Stomach (tissue), 9 donors: Measurements from ENCODE around the gene MYO10. TPM values are rescaled to one million over a fixed set of nuclear protein-coding genes. Genes with fewer than 3 reads are reported as not detected.
A peak's percentile ranks its signal among the peaks of the same experiment; 100 is the strongest.

ENCODE experiments used
- DNase-seq, 2 donors: peaks; one replicate each; pipeline versions ENCODE4 v3.0.0 to v3.0.0-alpha.2; 2013 to 2019
- H3K27ac ChIP-seq, 5 donors: fragments of 200-600 bp in 4 of 5; sonication (generic) in 4 of 5; one replicate each; pipeline ENCODE4 v1.5.1; 2013 to 2019; ENCODE audit warnings: mild to moderate bottlenecking in 1 of 5, moderate library complexity in 1 of 5
- H3K27me3 ChIP-seq, 3 donors: fragments of 200-600 bp; sonication (generic); one replicate each; pipeline ENCODE4 v1.5.1; 2017 to 2019; ENCODE audit warnings: mixed run types in 1 of 3
- H3K36me3 ChIP-seq, 4 donors: fragments of 200-600 bp; sonication (generic); 1 replicate in 3 of 4; 2 replicates in 1 of 4; pipeline ENCODE4 v1.5.1; 2016 to 2019
- H3K4me1 ChIP-seq, 4 donors: fragments of 200-600 bp; sonication (generic); one replicate each; pipeline ENCODE4 v1.5.1; 2016 to 2019
- H3K4me3 ChIP-seq, 4 donors: fragments of 200-600 bp; sonication (generic) in 3 of 4; one replicate each; pipeline ENCODE4 v1.5.1; 2016 to 2019; ENCODE audit warnings: mild to moderate bottlenecking in 1 of 4
- H3K9me3 ChIP-seq, 4 donors: fragments of 200-600 bp; sonication (generic); one replicate each; pipeline ENCODE4 v1.5.1; 2016 to 2019
- EP300 ChIP-seq: sonication (generic); formaldehyde crosslinking; IDR thresholded peaks from one replicate; pipeline ENCODE4 v1.6.1; 2017; ENCODE audit warnings: antibody characterized with exemption
- POLR2A ChIP-seq, 4 donors: fragments of 450-650 bp; IDR thresholded peaks; one replicate each; pipeline ENCODE4 v1.6.1; 2016; ENCODE audit warnings: antibody characterized with exemption in 4 of 4, control low read depth in 2 of 4, mild to moderate bottlenecking in 1 of 4, moderate library complexity in 1 of 4
- POLR2AphosphoS5 ChIP-seq, 3 donors: sonication (generic); formaldehyde crosslinking; IDR thresholded peaks; one replicate each; pipeline ENCODE4 v1.6.1; 2016; ENCODE audit warnings: antibody characterized with exemption in 3 of 3
- WGBS, 5 donors: extraction: QIAGEN DNeasy Blood & Tissue Kit in 3 of 5; methylation state at CpG; one replicate each; pipeline versions ENCODE4 v1.1.5 to v1.1.7; 2013 to 2018; 5-methylcytosine and 5-hydroxymethylcytosine counted together
- intact Hi-C: fragments of 100-400 bp; cut with DNase I; formaldehyde crosslinking; loops from one replicate; pipeline ENCODE4 v1.15.1; 2023; ENCODE audit warnings: low total_unique reads
- polyA plus RNA-seq, 3 donors: library from polyadenylated mRNA; stranded (reverse); fragments of 200-250 nt; gene quantifications; one replicate each; pipeline ENCODE4 v1.2.3, GENCODE V29; 2013
- total RNA-seq, 5 donors: library from RNA; depleted of rRNA; stranded (reverse); fragments of >200 nt; gene quantifications; one replicate each; pipeline versions ENCODE4 v1.1.0 to v1.2.3, GENCODE V29; 2014 to 2016
- TF ChIP-seq, protein P1 (sequence below), 7 experiments: fragments of 450-650 bp in 4 of 7; fragments of 200-600 bp in 3 of 7; sonication (generic) in 3 of 7; IDR thresholded peaks; one replicate each; pipeline ENCODE4 v1.5.1; 2016 to 2019; ENCODE audit warnings: antibody characterized with exemption in 7 of 7, control low read depth in 2 of 7, mild to moderate bottlenecking in 1 of 7
- donor health status: healthy with polysubstance abuse.
- donor health status: Bipolar disorder and iron deficiency.
- donor health status: healthy.

The MYO10 gene
- total and polyA plus RNA-seq, 8 donors, result 6.8 to 233 (median 76.5) TPM

DNA sequence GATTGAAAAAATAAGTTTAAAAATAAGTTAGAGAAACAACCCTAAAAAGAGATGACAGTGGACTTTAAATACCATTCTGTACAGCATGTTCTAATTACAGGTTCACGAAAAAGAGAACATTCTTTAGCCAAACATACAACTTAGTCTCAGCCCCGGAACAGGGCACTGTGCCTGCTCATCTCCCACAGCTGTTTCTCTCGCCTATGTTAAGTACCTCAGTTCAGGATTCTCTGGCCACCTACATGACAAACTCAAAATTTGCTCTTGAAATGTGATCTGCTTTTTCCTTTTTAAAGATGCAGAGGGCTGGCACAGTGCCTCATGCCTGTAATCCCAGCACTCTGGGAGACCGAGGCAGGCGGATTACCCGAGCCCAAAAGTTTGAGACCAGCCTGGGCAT lies 52.3 kb downstream of the MYO10 start:
- no peak for DNase-seq
- no peaks in the 10 kb centered on the region for H3K9me3 ChIP-seq
- peak overlapping the region in 4 of 5 donors; percentile 38 to 83 (median 54) for H3K27ac ChIP-seq
- no peaks in the 10 kb centered on the region for H3K27me3 ChIP-seq
- 59 to 70% (median 66%) methylated on average over 6 of the region's 6 CpGs for WGBS, 5 donors
- intact Hi-C loops, result no loop called here
- H3K36me3 ChIP-seq, result no peaks in the 10 kb centered on the region
- H3K4me3 ChIP-seq, result no peak overlapping the region
- TF ChIP-seq POLR2A (IDR thresholded peaks at IDR 0.05) (no peak), POLR2AphosphoS5 (IDR thresholded peaks at IDR 0.05) (no peak), EP300 (no peak)
- TF ChIP-seq, protein P1, sequence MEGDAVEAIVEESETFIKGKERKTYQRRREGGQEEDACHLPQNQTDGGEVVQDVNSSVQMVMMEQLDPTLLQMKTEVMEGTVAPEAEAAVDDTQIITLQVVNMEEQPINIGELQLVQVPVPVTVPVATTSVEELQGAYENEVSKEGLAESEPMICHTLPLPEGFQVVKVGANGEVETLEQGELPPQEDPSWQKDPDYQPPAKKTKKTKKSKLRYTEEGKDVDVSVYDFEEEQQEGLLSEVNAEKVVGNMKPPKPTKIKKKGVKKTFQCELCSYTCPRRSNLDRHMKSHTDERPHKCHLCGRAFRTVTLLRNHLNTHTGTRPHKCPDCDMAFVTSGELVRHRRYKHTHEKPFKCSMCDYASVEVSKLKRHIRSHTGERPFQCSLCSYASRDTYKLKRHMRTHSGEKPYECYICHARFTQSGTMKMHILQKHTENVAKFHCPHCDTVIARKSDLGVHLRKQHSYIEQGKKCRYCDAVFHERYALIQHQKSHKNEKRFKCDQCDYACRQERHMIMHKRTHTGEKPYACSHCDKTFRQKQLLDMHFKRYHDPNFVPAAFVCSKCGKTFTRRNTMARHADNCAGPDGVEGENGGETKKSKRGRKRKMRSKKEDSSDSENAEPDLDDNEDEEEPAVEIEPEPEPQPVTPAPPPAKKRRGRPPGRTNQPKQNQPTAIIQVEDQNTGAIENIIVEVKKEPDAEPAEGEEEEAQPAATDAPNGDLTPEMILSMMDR (IDR thresholded peaks at IDR 0.05), result no peak
- H3K4me1 ChIP-seq, result peaks cover 69 to 98% (median 79%) of the 10 kb centered on the region in 4 donors

DNA sequence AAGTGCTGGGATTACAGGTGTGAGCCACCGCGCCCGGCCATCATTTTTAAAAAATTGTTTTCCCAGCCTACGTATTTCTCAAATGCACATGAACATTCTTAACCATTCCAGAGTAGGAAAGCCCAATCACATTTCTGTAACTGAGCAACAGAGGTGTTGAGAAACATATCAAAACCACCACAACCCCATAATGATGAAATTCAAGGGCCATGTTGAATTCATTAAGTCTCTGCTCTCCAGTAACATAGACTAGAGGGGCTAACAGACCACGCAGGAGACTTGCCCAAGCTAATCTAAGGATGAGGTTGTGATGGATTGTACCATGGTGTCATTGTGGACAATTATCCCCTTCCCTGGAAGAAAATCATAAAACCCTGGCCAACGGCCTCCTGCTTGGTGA lies 52.9 kb downstream of the MYO10 start:
- H3K27ac ChIP-seq, result peak overlapping the region in 4 of 5 donors; percentile 17 to 83 (median 39)
- H3K4me1 ChIP-seq, result peaks cover 64 to 98% (median 76%) of the 10 kb centered on the region in 4 donors
- no peaks in the 10 kb centered on the region for H3K9me3 ChIP-seq
- TF ChIP-seq POLR2A (IDR thresholded peaks at IDR 0.05) (no peak), POLR2AphosphoS5 (IDR thresholded peaks at IDR 0.05) (no peak), EP300 (no peak)
- TF ChIP-seq, protein P1 (IDR thresholded peaks at IDR 0.05), result no peak
- no peaks in the 10 kb centered on the region for H3K36me3 ChIP-seq
- no peak for DNase-seq
- intact Hi-C loops, result no loop called here
- H3K4me3 ChIP-seq, result no peak overlapping the region
- 93 to 98% (median 94%) methylated on average over 6 of the region's 6 CpGs for WGBS, 5 donors
- H3K27me3 ChIP-seq, result no peaks in the 10 kb centered on the region

DNA sequence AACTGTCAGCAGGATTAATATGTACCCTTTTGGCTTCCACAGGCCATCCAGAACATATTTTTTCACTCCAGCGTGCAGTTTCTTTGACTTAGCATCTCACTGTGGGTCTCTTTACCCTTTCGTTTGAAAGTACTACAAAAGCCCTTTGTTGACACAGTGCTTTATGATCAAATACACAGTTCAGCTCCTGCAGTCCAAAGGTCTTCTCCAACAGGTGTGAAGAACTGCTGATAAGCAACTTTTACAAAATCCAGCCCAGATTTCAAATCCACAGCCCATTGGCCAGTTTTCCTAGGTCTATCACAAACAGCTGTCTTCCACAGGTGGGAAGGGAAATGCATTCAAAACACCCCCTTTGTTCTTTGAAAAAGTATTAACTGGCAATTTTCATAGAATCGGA lies 54.8 kb downstream of the MYO10 start:
- H3K27ac ChIP-seq, result peak overlapping the region; percentile 51 to 83 (median 59)
- WGBS, 5 donors, result 28 to 41% (median 37%) methylated on average over 3 of the region's 3 CpGs
- peaks cover 0 to 8% (median 2%) of the 10 kb centered on the region in 4 donors for H3K36me3 ChIP-seq
- peaks cover 59 to 94% (median 74%) of the 10 kb centered on the region in 4 donors for H3K4me1 ChIP-seq
- no peak overlapping the region for H3K4me3 ChIP-seq
- no peaks in the 10 kb centered on the region for H3K9me3 ChIP-seq
- TF ChIP-seq POLR2AphosphoS5 (IDR thresholded peaks at IDR 0.05), result peak in 2 of 3 donors; percentile 43 to 75
- no peak for TF ChIP-seq EP300
- TF ChIP-seq POLR2A (IDR thresholded peaks at IDR 0.05), result no peak
- TF ChIP-seq, protein P1 (IDR thresholded peaks at IDR 0.05), result no peak
- intact Hi-C loops, result no loop called here
- DNase-seq, result peak in 1 of 2 donors; percentile 83
- H3K27me3 ChIP-seq, result no peaks in the 10 kb centered on the region

DNA sequence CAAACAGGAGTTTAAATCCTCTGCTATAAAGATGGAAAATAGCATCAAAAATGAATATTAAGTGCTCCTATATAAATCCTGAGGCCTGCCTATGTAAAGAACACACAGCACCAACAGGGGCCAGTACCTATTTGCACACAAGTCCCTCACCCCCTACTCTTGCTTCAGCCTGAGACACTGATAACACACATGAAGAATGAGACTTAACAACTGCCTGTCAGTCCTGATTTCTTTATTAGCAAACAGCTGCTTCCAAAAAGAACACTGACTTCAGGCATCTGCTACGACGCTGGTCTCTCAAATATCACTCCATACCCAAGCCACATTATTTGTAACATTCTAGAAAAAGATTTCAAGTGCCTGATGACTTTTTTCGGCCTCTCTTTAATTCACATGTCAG lies 55.5 kb downstream of the MYO10 start:
- TF ChIP-seq POLR2A (IDR thresholded peaks at IDR 0.05), result no peak
- TF ChIP-seq, protein P1 (IDR thresholded peaks at IDR 0.05), result no peak
- no peak for TF ChIP-seq POLR2AphosphoS5 (IDR thresholded peaks at IDR 0.05)
- no peak for TF ChIP-seq EP300
- no peak for DNase-seq
- Histone ChIP-seq H3K9me3 (no peaks in the 10 kb centered on the region), H3K27ac (peak overlapping the region; percentile 51 to 83 (median 71)), H3K4me1 (peaks cover 52 to 87% (median 70%) of the 10 kb centered on the region in 4 donors), H3K4me3 (no peak overlapping the region), H3K27me3 (no peaks in the 10 kb centered on the region), H3K36me3 (peaks cover 0 to 11% (median 4%) of the 10 kb centered on the region in 4 donors)
- intact Hi-C loops, result no loop called here
- WGBS, 5 donors, result 27 to 38% (median 35%) methylated on average over 3 of the region's 3 CpGs
